GM18505 (cell line): ENCODE measurements around the gene ZNF22.

Source experiments
- ATAC-seq: cut with Tn5 transposase; IDR thresholded peaks from one replicate; pipeline ENCODE4 v1.9.1; 2021; ENCODE audit not compliant: unreplicated experiment
- POLR2A ChIP-seq: IDR thresholded peaks from 4 replicates; pipeline ENCODE4 v1.6.1; 2011; ENCODE audit warnings: borderline replicate concordance; ENCODE audit not compliant: insufficient read depth, insufficient read length; ENCODE audit errors: extremely low read depth

ZNF22 gene

DNA sequence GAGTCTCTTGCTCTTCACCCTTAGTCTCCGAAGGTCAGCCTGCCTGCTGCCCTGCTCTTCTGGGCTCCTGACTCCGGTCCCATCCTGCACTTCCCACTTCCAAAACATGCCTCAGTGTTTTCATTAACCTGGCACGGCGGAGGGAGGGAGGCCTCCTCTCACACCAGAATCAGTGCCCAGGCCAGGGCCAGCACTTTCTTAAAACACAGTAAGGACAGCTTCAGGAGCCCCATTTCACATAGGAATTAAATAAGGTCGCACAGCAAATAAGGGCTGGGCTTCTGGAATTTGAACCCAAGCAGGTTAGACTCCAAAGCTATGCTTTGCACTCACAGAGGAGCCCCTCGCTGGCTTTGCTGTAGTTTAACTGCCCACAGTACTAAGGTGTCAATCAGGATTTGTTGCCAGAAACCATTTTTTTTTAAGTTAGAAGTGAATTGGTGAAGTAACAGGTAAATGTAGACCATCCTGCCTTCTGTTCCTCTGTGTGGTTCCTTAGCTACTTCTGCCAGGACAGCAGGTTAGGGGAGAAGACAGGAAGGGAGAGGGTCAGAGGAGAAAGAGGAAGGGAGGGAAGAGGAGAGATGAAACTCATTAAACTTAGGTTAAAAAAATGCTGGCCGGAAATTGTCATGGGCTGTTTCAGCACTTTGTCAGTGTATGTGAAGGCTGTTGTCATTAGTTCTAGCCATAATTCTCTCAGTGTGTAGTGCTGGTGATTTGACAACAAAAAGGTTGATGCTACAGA is 40.1 kb upstream of the ZNF22 start:
- TF ChIP-seq POLR2A: no peak
- ATAC-seq: no peak

DNA sequence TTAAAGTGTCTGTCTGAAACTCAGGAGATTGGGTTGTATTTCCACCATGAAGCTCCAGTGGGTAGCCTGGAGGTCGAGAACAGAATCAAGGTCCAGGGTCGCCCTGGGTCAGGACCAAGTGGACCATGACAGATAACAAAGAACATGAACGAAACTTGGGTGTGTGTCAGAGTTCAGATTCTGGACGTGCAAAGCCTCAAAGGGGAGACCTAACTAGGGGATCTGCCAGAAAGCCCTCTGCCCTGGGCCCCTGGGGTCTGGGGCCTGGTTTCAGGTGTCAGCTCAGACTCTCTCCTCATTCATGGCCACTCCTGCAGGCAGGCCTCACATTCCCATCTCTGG is 39.5 kb upstream of the ZNF22 start:
- TF ChIP-seq POLR2A: no peak
- ATAC-seq: no peak

DNA sequence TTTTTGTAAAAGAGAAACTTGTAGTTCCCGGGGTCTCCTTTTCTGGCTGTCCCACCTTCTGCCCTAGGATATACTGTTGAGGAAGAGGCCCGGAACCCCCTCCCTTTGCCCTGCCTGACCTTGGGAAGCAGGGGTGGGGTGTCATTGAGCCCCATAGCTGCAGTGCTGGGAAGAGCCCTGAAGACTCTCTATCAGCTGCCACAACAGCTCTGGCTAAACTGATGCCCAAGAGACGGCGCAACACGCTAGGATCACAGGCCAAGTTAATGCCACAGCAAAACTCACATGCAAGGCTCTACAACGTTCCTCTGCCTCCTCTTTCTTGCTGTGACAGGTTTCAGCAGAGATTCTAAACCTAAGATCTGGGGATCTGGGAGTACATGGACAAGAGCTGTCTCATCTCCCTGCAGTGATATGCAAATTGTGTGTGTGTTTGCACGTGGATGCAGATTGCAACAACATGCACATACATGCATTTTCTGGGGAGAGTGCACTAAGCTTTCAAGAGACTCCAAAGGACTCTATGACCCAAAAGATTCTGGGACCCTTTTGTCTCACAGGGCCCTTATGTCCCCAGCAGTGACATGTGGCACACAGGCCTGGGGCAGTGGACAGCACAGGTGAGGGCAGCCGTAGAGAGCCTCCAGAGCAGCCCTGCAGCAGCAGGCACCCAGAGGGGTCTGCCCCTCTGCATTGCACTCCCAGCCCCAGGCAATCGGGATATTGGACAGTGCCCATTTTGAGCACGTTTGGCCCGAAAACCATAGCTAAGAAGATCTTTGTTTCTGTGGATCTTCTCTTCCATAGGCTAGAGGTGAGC is 38.6 kb upstream of the ZNF22 start:
- no peak for TF ChIP-seq POLR2A

DNA sequence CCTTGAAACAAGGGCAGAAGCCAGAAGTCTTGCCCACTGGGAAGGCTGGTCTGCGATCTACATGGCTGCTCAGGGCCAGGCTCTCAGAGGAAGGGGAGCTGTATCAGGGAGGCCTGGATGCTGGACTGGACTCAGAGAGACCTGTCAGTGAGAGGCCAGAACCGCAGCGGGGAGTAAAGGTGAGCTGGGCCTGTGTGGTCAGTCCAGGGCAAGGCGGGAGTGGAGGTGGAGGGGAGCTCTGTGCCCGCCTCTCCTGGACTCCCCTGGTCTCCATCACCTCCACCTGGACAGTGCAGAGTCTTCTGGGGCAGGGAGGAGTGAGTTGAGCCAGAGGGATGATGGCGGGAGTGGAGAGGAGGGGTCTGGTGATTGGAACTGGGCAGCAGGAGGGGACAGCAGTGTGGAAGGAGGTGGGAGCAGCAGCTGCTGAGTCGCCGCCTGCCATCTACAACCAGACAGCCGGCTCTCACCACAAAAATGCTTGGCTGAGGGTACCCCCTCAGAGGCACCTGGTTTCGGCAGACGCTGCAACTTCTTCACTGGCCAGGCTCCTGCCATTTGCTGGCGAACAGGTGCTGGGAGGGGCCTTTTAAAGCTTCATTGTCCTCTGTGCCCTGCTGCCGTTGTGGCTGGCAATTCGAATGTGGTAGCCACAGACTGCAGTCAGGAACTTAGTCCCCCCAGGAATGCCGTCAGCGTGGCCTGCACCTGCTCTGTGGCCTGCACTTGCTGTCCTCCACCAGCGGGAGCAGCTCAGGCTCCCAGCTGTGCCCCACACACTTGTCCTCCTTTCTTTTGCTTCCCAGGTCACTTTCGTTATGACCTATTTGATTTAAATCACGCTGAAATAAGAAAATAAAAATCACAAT is 37.6 kb upstream of the ZNF22 start:
- peak; percentile 36 for TF ChIP-seq POLR2A
- no peak for ATAC-seq

More for the DNA sequence above, 38.6 kb upstream of the ZNF22 start:
- no peak for ATAC-seq

DNA sequence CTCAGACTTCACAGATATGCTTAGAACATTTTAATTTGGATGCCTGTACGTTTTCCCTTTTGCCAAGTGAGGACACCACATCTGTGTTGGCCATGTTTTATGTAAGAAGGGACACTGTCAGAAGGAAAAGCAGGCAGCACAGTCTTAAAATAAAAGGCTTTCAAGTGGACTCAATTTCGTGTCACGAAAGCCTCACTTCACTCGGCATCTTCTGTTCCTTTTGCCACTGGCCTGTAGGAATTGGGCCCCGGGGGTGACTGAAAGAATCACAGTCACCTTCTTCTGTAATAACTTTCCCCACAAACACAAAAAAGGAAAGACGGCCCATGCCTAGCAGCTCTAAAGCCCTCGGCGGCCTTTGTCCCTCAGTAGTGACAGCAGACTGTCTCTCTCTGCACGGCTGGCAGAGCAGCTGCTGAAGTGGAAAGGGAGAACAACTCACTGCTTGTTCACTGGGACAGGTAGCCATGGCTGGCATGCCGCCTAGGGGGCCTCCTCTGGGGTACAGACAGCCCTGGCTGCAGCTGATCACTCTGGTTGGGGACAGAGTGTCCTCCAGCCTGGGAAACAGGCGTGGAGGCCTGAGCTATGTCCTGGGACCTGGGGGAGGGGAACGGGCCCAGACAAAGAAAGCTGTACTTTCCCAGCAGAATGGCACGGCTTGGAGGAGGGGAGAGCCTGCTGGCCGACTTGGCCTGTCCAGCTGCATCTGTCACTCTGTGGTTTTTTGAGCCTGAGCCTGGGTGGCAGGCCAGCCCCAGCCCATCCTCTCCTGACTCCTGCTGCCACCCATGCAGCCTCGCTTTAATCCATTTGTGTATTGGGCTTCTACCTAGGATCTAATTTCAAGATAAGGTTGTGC is 36.7 kb upstream of the ZNF22 start:
- TF ChIP-seq POLR2A: no peak
- no peak for ATAC-seq

DNA sequence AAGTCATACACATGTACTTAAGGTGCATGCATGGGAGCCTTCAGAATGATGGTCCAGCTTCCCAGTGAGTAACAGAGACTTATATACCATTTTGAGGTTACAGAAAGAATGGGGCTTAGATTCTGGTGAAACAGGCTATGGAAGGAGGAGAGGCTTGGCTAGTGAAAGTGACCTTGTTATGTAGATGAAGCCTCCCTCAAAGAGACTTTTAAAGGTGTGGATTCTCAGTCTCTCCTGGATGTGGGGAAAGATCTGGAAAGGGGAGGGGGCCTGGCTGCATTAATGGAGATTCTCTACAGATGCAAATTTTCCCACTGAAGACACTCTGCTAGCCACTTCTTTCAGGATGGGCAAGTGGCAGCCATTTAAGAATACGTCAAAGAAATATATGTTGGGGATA is 35.6 kb upstream of the ZNF22 start:
- no peak for ATAC-seq
- TF ChIP-seq POLR2A: no peak

DNA sequence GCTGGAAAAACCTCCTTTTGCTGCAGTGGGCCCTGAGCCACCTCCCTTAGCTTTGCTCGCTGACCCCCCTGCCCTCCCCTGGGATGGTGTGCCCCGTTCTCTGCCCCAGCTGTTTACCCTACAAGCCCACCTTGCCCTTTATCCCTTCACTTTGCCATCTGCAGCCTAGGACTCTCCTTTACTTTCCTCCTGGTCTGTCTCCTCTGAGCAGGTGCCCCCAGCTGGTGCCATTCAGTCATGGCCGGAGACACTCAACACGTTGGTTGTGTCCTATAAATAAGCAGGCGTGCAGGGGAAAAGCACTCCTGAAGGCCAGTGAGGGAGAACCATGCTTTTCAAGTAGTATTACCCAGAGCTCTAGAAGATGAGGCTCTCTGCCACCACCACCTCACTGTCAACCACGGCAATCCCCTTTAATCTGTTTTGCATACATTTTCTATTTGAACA is 35.0 kb upstream of the ZNF22 start:
- no peak for ATAC-seq

DNA sequence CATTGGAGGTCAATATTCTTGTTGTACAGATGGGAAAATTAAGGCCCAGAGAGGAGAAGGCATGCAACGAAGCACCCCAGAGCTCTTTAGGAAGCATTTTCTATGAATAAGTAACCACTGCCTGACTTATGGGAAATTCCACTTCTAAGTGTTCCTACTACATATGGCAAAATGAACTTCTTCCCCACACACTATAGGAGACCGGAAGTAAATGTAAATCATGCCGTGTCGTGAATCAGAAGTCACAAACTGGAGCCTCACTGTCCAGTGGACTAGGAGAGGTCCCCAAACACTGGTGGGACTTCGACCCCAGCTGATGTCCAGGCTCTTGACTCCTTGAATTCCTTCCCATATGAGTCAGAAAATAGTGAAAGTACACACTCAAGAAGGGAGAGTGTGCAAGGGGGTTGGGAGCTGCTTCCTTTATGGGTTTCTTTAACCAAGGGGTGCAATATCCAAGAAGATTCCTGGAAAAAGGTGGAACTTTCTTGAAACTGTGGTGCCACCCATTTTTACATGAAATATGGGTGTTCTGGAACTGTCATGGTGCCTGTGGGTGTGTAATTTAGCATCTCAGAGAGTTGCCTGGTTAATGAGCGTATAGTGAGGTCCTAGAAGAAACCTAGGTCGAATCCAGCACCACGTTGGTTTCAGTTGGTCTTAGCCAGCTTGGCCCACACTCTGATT is 34.5 kb upstream of the ZNF22 start:
- TF ChIP-seq POLR2A: no peak

More for the DNA sequence above, 35.0 kb upstream of the ZNF22 start:
- TF ChIP-seq POLR2A: no peak

DNA sequence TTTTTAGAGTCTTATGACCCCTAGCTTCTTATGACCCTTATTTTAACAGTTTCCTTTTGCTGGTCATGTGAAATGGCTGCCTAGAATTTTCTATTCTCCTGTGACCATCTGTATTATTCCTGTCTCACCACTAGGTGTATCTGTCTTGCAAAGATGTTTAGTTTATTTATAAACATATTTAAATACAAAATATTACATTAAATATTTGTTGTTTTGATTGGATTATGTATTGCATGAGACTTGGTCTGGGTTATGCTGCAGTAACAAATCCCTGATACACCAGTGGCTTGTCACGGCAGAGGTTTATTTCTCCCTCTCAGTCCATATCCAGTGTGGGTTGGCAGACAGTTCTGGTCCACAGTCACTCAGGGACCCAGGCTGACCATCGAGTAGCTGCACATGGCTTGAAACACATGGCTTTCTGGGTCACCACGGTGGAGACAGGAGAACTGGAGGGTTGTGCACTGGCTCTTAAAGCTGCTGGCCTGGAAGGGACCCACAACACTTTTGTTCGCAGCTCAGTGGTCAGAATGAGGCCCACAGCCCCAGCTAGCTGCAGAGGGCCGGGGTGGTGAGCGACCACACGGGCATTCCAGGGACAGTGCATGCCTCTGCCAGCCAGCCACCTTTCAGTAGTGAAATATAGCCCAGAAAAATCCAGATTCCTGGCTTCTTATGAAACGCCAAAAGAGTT is 33.8 kb upstream of the ZNF22 start:
- no peak for TF ChIP-seq POLR2A

More for the DNA sequence above, 34.5 kb upstream of the ZNF22 start:
- ATAC-seq: no peak

DNA sequence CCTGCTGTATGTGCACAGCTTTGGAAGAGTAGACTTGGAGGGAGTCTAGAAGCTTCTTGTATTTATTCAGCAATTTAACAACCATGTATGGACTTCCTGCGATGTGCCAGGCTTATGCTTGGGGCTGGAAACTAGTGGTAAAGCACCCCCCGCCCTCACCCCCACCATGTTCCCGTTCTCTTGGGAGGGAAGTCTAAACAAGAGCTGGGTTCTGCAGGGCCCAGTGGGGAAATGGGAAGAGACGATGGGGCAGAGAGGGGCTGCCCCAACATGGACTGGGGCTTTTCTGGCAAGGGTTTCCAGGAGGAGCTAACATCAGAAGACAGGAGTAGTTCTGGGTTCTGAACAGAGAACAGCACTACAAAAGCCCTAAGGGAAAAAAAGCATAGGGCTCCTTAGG is 33.1 kb upstream of the ZNF22 start:
- no peak for TF ChIP-seq POLR2A
- ATAC-seq: no peak

More for the DNA sequence above, 33.8 kb upstream of the ZNF22 start:
- no peak for ATAC-seq

DNA sequence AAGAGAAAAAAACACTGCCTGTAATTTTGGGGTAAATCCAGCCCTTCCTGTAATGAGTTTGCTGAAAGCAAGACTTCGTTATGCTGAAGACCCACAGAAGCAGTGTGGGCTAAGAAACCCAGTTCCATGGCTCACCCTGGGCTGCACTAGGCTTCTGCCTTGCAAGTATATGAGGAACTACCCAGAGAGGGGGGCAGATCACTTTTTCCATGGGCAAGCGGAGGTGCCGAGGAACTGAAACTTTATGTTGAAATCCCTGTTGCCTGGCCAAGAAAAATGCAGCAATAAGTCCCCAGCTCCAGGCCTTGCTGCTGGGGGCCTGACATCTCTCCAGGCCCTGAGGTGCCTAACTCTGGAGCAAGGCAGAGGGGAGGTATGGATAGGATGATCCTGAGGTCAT is 32.6 kb upstream of the ZNF22 start:
- no peak for TF ChIP-seq POLR2A
- ATAC-seq: no peak
